Body of pancreas (tissue), 2 donors: Measurements from ENCODE around the gene AKT1. TPM values are rescaled to one million over a fixed set of nuclear protein-coding genes. Genes with fewer than 3 reads are reported as not detected.

Source experiments
- total RNA-seq, 2 donors: library from RNA; depleted of rRNA; stranded (reverse); fragments of >200 nt; gene quantifications; one replicate each; pipeline ENCODE4 v1.1.0, GENCODE V29; 2016

The AKT1 gene
- total RNA-seq, 2 donors from 2014 or later, result 74.2 to 151 TPM

Other genes with a start within 250 kb of the AKT1 start
- 10 to 100 TPM in 1 of 2 donors, not detected in 1; 19.4 TPM for gene C14orf180, start 216.0 kb downstream of the AKT1 start, total RNA-seq
- 1 to 10 TPM; 2.6 to 9.6 TPM for gene TMEM179, start 191.0 kb downstream of the AKT1 start, total RNA-seq
- 10 to 100 TPM; 46.2 to 90.3 TPM for gene INF2, start 106.1 kb downstream of the AKT1 start, total RNA-seq
- 1 to 10 TPM; 4.0 to 4.7 TPM for gene ADSS1, start 71.5 kb downstream of the AKT1 start, total RNA-seq
- 100 to 1,000 TPM; 111 to 130 TPM for gene SIVA1, start 42.6 kb downstream of the AKT1 start, total RNA-seq
- 10 to 100 TPM; 10.6 to 21.8 TPM for gene ZBTB42, start 5.4 kb upstream of the AKT1 start, total RNA-seq
- 10 to 100 TPM; 23.6 to 41.9 TPM for gene CEP170B, start 69.5 kb upstream of the AKT1 start, total RNA-seq
- gene PLD4, start 129.1 kb upstream of the AKT1 start, total RNA-seq, result not detected
- 1 to 10 TPM; 3.6 to 5.2 TPM for gene AHNAK2, start 182.6 kb upstream of the AKT1 start, total RNA-seq
- 10 to 100 TPM in 1 of 2 donors, 1 to 10 TPM in 1; 8.6 to 21.1 TPM for gene CLBA1, start 190.0 kb upstream of the AKT1 start, total RNA-seq
- gene CDCA4, start 225.3 kb upstream of the AKT1 start, total RNA-seq, result 1 to 10 TPM; 2.6 to 4.7 TPM